COLO829 (cell line): ENCODE results near the gene DCD.
"Not testable (repeated sequence)": the region's sequence is repeated elsewhere in the genome, so short reads cannot be mapped to it uniquely, and the experiment has no call there.

Experiments used
- DNase-seq: peaks from one replicate; pipeline ENCODE4 v3.0.0; 2012; ENCODE audit warnings: low spot score

Gene DCD

DNA sequence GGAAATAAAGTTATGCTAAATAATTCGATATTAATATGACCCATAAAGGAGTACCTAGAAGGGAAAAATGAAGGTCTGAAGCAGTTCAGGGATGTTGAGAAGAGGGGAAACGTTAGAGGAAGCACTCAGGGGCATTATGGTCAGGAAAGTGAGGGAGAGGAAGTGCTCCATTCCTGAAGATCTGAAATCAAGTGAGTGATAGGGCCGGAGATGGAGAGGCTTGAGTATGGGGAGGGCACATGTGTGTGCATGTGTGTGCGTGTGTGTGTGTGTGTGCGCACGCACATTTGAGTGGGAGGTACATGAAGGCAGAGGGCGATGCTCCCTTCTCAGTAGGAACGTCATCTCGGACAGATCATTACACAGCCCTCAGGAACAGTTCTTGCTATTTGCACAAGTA is 4.9 kb upstream of the DCD start:
- DNase-seq, result no peak

DNA sequence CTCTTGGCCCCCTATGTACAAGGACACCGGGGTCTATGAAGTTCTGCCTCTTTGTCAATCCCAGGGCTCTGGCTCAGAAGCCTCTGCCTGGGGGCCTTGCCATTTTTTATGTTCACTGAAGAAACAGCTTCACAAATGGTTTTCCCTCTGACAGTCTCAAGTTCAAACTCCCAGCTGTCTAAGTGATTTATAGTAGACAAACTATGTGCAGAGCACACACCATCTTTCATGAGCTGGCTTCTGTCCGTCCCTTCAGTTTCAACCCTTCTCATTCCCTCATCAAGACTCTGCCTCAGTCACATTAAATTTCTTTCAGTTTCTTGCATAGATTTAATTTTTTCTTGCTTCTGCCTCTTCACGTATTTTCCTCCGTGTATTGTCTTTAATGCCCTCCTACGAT is 2.7 kb upstream of the DCD start:
- no peak for DNase-seq

DNA sequence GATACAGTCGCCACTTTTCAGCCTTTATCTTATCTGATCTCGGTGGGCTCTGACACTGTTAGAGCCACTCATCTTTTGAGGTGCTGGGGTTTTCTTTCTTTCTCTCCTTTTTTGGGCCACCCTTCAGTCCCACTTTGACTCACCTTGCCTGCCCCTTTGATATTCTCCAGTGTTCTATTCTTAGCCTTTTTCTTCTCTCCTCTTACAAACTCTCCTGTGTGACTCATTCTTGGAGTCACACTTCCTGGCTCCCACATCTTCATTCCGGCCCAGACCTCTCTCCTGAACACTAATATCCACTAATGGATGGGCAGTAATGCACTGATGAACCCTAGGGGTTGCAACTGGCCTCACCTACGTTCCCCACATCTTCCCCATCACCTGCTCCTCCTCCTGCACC is 2.2 kb upstream of the DCD start:
- no peak for DNase-seq

DNA sequence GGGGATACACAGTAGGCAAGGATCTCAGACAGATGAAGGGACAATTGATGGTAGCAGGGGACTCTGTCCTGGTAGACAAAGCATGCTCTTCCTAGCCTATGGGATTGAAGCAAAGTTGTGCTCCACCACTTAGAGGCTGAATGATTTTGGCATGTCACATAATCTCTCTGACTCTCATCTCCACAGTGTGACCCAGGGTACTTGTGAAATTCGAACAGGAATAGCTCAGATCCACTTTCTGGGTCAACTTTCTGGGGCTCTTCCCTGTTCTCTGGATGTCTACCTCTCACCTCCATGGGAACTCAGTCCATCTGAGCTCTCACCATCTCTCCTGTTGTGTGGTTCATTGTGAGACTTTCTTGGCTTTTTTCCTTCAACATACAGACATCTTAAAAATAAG is 1.7 kb upstream of the DCD start:
- no peak for DNase-seq

DNA sequence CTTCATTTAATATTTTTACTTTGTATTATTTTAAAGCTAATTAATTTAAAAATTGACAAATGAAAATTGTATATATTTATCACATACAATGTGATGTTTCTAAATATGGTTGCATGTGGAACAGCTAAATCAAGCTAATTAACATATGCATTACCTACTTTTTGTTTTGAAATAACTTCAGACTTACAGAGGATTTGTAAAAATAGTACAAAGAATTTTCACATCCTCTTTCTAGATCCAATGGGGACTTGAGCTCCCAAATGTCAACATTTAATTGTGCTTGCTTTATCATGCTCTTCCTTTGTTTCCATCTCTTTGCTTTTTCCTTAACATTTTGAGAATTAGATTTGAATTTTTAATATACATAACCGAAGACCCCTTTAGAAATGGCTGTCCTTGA is 6.6 kb downstream of the DCD start:
- no peak for DNase-seq

DNA sequence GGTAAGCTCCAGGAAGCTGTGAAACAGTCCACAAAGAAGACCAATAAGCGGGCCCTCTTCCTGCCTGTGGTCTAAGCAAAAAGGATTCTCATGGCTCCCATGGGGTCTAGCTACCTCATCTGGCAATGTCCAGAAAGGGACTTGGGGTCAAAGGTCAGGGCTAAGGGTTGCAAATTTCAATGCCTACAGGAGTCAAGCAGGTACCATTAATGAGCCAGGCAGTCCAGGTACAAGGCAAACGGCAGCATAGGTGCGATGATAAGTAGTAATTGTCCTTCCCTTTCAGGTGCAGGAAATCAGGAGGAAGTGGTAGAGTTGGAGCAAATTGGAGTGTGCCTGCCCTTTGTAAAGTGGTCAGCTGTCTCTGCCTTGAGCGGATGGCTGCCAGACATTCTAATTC is 7.1 kb downstream of the DCD start:
- DNase-seq, result no peak

DNA sequence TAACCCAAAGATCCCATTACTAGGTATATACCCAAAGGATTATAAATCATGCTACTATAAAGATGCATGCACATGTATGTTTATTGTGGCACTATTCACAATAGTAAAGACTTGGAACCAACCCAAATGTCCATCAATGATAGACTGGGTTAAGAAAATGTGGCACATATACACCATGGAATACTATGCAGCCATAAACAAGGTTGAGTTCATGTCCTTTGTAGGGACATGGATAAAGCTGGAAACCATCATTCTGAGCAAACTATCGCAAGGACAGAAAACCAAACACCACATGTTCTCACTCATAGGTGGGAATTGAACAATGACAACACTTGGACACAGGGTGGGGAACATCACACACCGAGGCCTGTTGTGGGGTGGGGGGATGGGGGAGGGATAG is 9.1 kb downstream of the DCD start:
- not testable (repeated sequence) for DNase-seq

DNA sequence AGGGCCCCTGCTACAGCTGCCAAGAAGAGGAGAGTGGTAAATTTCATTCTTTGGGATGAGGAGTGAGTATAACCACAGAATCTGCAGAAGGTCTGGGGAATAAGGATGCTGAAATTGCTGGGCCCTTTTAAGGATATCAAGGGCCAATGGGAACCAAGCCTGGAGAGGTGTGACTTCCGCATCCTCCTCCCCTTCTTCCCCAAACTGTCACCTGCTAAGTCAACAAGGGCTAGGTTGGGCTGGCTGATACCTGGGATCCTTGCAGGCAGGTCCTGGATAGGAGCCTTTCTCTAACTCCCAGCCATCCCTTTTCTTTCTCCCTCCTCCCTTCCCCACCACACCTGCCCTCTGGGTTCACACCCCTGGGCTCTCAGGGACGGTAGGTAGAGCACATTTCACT is 13.4 kb downstream of the DCD start, which contains the start of gene LACRT:
Gene LACRT (minus strand): TSS at position 101 of the 400 bp plus-strand sequence. CDS start 54 bp downstream, at position 47.
- DNase-seq, result no peak

DNA sequence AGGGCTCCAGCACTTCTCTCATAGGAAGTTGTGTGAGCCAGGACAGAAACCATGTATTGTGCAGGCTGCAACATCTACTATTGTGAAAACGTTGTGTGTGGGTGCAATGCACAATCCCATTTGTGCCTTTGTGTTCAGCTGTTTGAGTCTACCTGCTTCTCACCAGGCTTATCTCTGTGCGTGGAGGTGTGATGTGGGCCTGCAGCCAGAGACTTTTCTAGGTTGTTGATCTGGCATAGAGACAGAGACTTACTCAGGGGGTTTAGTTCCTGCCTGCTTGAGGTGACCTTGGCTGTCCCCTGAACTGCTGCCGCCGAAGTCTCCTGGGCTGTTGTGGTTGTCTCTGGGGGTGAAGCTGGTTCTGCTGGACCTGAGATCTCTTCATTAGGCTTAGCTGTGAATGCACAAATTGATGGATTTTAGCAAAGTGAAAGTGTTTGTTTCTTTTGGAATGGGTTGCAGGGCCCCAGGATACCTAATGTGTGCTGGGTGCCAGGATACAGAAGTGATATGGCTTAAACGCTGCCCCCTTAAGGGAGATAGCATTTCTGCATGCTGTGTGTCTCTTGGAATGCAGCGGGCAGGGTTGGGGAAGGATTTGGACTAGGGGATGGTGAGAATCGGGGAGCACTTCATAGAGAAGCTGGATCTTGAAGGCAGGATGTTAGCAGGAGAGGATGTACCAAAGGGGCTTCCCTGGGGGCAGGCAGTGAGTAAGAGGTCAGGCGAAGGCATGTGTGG is 16.0 kb downstream of the DCD start:
- no peak for DNase-seq

DNA sequence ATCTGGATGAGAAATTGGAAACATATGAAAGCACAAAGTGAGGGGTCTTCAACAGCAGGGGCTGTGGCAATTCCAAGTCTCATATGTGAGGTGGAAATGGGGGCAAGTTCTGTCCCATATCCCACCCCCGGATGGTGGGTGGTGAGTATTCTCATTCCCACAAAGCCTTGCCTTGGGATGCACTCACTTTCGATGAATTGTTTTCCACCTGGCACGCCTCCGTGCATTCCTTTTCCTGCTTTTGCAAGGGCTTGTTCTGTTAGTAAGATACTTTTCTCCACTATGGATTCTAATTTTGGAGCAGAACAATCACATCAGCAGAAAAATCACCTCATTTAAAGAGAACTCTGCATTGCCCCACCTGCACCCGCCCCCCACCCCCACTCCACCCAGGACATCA is 16.6 kb downstream of the DCD start:
- DNase-seq, result no peak

DNA sequence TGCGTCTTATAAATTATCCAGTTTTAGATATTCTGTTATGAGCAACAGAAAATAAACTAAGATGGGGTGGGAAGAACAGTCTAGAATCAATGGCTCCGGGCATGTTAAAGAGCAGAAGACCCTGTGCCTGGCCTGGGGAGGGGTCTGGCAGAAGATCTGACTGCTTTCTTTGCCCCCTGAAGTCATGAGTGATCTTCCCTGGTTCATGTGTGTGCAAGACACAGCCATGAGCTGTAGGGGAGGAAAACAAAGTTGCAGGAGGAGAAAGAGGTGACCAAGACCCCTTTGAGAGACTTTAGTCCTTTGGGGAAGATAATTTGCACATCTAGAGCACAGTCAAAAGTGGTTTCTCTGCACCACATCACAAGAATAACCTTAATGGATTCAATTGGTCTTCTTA is 18.2 kb downstream of the DCD start:
- DNase-seq, result no peak

DNA sequence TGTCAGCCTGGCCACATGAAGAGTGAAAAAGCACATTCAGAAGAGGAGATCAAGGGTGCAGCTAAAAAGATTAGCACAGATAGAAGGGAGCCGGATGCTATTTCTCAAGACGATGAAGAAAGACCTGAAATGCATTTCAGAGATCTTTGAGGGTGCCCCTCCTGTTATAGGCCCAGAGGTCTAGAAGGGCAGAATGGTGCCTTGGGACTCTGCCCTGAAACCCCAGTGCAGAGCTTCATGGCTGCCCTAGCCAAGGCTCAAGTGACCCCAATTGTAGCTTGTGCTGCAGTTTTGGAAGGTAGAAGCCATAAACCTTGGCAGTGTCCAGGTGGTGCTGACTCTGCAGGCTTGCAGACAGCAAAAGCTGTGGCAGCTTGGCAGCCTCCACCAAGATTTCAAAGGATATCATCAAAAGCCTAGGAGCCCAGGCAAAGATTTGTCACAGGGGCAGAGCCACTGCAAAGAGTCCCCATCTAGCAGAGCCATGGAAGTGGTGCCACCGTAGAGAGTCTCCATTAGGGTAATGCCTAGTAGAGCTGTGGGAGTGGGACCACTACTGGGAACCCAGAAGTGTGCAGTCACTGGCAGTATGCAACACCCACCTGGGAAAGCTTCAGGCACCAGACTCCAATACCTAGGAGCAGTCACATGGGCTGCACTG is 19.8 kb downstream of the DCD start:
- DNase-seq, result no peak

DNA sequence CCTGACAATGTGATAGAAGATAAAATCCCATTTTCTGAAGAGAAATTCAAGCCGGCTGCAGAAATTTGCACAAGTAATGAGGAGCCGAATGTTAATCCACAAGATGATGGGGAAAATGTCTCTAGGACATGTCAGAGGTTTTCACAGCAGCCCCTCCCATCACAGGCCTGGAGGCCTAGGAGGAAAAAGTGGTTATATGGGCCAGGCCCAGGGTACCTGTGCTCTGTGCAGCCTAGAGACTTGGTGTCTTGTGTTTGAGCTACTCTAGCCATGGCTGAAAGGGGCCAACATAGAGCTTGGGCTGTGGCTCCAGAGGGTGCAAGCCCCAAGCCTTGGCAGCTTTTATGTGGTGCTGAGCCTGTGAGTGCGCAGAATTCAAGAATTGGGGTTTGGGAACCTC is 20.9 kb downstream of the DCD start:
- no peak for DNase-seq

DNA sequence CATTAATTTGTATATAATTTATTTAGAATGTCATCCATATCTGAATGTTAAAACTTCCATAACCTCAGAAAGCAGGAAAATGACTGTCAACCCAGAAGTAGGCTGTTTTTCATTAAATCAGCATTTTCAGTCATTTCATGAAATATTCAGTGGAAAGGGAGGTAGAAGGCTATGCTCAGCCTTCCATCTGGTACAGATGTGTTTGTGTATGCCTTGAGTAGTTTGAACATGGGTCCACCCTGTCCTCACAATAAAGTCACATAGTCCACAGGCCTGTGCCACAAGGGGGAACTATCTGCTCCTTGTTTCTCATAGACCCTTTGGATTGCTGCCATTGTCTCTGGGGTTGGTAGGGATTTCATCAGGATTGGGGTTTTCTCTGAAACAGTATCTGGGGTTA is 22.6 kb downstream of the DCD start:
- no peak for DNase-seq

DNA sequence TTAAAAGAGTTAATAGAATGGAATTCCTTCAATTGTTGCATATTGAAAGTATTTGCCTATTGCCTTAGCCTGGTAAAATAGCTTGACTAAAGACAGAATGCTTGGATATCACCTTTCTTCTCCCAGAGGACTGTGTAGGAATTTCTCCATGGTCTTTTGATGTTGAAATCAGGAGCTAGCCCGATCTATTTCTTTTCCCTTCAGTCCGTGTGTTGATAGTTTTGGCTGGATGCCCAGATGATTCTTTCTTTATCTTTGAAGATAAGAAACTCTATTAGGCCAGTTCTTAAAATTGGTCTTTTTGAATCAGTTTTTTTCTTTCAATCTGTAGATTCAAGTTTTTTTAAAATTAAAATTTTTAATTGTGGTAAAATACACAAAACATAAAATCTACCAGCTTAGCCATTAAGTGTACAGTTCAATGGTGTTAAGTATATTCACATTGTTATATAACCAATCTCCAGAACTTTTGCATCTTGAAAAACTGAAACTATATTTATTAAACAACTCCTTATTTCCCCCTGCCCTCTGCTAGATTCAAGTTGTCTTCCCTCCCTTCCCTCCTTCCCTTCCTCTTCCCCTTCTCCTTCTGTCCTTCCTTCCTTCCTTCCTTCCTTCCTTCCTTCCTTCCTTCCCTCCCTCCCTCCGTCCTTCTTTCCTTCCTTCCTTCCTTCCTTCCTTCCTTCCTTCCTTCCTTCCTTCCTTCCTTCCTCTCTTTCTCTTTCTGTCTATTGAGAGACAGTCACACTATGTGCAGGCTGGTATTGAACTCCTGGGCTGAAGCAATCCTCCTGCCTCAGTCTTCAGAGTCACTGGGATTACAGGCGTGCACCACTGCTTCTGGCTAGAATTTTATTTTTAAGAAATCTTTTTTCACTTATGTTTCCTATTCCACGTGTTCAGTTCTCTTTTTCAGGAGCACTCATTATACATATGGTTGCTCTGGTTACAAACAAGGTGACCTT is 23.6 kb downstream of the DCD start:
- no peak for DNase-seq

DNA sequence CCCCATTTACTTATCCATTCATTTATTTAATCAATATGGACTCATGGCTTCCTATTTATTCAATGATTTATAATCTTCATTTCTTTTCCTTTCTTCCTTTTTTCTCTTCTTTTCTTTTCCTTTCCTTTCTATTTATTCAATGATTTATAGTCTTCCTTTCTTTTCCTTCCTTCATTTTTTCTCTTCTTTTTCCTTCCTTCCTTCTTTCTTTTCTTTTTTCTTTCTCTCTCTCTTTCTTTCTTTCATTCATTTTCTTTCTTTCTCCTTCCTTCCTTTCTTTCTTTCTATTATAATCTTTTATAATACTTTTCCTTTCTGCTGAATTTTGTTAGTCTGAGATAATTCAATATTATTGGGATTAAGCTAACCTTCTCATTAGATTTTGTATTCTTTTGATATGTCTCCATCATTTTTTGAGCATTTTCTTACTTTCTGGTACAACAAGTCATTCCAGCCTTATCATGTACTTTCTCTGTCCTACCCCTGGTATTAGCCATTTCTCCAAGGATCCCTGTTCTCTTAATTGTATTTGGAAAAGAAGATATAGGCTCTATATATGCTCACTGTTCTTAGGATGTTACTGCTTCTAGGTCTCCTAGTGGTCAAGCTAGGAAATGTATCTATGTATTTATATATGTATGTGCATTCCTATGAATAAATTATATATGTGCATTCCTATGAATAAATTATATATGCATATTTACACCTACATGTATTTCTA is 25.5 kb downstream of the DCD start:
- DNase-seq, result no peak

DNA sequence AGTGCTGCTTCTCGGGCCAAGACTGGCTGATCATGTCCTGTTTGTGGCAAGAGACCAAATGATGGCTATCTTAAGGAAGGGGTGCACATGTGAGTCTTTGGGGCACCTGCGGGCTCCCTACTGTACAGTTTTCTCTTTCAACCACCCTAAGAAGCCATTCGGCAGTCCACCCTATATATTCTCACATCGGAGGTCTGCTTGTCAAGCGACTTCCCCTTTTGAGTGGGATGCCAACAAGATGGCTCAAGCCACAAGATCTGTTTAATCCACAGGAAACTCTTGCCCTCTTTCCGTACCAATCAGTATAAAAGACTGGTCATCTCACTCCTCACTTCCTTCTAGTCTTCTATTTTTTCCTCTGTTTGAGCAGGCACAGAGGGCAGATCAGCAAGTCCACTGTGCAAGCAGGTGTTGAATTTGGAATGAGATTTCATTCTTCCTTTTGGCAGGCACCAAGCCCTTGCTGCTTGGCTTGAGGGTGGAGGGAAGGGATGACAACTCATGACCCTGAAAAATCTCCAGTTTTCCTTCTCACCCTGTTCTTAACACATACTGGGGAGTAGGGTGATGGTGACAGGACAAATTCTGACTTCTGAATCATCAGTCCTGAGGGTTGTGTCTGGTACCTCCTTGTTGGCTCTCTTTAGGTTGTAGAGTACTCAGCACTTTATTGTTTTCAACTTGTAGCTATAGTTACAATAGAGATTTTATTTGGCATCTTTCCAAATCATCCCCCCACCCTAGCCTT is 31.1 kb downstream of the DCD start:
- DNase-seq, result no peak

DNA sequence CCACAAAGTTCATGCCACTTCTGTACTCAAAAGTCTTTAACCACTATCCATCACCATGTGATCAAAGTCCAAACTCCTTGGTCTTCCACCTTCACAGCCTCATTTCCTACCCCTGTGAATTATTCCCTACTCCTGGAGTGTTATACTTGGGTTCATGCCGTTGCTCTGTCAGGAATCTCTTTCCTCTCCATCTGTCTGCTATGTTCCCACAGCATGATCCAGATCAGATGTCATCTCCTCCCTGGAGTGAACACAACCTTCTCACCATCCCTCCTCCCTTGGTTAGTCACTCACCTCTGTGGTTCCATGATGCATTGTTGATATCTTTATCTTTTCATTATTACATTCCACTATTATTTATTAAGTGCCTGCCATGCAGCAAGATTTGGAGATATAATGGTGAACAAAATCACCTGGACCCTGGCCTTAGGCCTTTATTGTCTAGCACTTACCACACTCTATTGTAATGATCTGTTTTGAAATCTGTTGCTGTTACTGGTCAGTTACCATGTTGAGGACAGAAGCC is 35.9 kb downstream of the DCD start:
- DNase-seq, result no peak

DNA sequence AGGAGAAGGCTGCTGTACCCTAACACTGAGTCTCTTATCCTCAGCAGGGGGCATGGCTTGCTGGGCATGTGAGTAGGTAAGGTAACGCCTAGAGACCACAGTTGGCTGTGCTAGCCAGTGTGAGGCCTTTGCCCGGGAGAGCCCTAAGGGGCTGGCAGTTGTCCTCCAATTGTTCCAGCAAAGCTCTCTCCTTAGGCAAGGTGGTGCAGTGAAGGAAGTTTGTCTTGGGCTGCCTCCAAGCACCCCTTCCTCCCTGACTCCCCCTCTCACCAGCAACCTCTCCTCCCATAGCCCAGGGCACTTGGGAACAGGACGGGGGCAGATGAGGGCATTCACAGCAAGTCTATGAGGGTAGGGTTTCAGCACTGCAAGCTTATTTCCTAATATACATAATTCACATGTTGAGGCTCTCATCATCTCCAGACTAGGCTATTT is 36.4 kb downstream of the DCD start:
- DNase-seq, result no peak

DNA sequence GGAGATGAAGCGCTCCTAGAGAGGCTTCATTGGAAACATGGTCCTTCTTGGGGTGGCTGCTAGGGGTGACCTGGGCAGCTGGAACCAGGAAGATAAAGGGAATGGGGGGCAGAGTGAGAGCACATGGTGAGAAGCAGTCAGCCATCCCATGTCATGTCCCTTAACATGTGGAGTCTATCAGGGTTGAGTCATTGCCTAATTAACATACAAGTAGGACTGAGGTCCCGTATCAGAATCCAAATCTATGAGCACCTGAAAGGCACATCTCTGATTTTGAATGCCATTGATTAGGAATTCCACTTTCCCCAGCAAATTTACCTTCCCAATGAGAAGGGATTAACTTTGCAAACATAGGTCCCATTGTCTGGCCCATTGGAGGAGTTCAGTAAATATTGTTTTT is 39.4 kb downstream of the DCD start:
- no peak for DNase-seq

DNA sequence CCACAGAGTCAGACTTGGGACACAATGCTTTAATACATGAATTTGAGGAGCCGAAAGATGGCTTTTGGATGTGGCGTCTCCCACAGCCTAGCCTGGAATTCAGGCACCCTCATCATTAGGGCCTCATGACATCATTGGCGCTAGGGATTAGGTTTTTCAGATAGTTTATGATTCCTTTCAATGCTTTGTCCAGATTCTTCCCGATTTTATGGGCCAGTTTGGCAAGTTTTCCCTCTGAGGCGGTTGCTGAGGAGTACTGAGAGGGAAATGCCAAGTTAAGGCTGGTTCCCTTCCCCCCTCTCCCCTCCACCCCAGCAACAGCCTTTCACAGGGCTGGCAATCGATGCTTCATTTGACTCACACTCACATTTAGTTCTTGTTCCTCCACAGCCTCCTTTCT is 40.0 kb downstream of the DCD start:
- DNase-seq, result no peak
